ENCODE data around the gene A2ML1. TPM values are rescaled to one million over a fixed set of nuclear protein-coding genes. Genes with fewer than 3 reads are reported as not detected.

A2ML1 gene
- total and polyA plus RNA-seq, 5 donors, result 0.25 to 1.1 (median 0.74) TPM

- Histone ChIP-seq H3K27ac (ENCODE audit: low read length) (no peak overlapping the region), H3K27me3 (ENCODE audit: control insufficient read depth, insufficient read depth) (no peaks in the 10 kb centered on the region), H3K4me3 (ENCODE audit: low read length) (no peak overlapping the region), H3K4me1 (ENCODE audit: control insufficient read depth, insufficient read depth, low read length) (no peaks in the 10 kb centered on the region), H3K9me3 (ENCODE audit: control insufficient read depth, low read length) (no peaks in the 10 kb centered on the region)
- intact Hi-C loops (cut with DNase I), result no loop called here
- ATAC-seq (no peak), DNase-seq (no peak)
- WGBS, result 97% methylated on average over 5 of the region's 5 CpGs
Measured at GRCh38 chr12:8922544-8922943, 100.1 kb downstream of the A2ML1 start.

Other genes starting within 250 kb of the A2ML1 start
- not detected for gene AICDA, start 209.8 kb upstream of the A2ML1 start, total RNA-seq
- gene AICDA, start 209.8 kb upstream of the A2ML1 start, polyA plus RNA-seq, result not detected
- 10 to 100 TPM; 13.5 to 44.5 (median 22.6) TPM for gene MFAP5, start 159.8 kb upstream of the A2ML1 start, total RNA-seq
- 49.4 TPM for gene MFAP5, start 159.8 kb upstream of the A2ML1 start, polyA plus RNA-seq
- gene RIMKLB, start 124.6 kb upstream of the A2ML1 start, total RNA-seq, result 10 to 100 TPM; 11.3 to 17.6 (median 15.3) TPM
- 12.0 TPM for gene RIMKLB, start 124.6 kb upstream of the A2ML1 start, polyA plus RNA-seq
- gene PHC1, start 91.9 kb downstream of the A2ML1 start, total RNA-seq, result 10 to 100 TPM; 25.3 to 34.9 (median 27.8) TPM
- gene PHC1, start 91.9 kb downstream of the A2ML1 start, polyA plus RNA-seq, result 13.3 TPM
- gene M6PR, start 127.0 kb downstream of the A2ML1 start, total RNA-seq, result 100 to 1,000 TPM in 3 of 4 donors, 10 to 100 TPM in 1; 97.1 to 109 (median 106) TPM
- gene M6PR, start 127.0 kb downstream of the A2ML1 start, polyA plus RNA-seq, result 55.8 TPM
- 1 to 10 TPM; 5.2 to 8.0 (median 6.5) TPM for gene KLRG1, start 166.9 kb downstream of the A2ML1 start, total RNA-seq
- 5.7 TPM for gene KLRG1, start 166.9 kb downstream of the A2ML1 start, polyA plus RNA-seq